ENCODE measurements around the gene C11orf98.

DNA sequence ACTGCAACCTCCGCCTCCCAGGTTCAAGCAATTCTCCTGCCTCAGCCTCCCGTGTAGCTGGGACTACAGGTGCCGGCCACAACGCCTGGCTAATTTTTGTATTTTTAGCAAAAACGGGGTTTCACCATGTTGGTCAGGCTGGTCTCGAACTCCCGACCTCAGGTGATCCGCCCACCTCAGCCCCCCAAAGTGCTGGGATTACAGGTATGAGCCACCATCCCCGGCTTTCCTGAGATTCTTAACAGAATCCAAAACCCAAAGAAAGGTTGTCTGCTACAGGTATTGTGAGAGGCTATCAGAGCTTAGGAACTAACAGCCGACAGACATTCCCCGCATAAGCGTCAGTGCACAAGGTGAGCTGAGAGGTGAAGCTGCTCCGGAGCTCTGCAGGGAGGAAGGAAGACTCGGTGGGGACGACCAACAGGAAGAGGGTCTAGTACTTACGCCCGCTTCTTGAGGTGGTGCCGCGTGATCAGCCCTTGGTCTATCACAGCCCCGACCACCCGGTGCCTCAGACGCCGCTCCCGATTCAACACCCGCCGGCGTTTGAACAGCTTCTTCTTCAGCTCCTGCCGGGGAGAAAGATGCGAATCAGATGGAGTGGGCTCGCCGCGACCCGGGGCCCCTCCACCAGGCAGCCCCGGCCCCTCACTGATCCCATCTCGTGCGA lies 470 bp downstream of the C11orf98 start:
- TF ChIP-seq ZC3H10 (CRISPR knock-in tag; IDR thresholded peaks at IDR 0.05) (no peak), ZNF565 (CRISPR knock-in tag; conservative IDR thresholded peaks at IDR 0.05; ENCODE audit: low read depth) (no peak), ISL1 (CRISPR knock-in tag; IDR thresholded peaks at IDR 0.05) (no peak), ZFP3 (CRISPR knock-in tag; IDR thresholded peaks at IDR 0.05) (no peak), ESRRG (CRISPR knock-in tag; IDR thresholded peaks at IDR 0.05) (no peak), BACH2 (CRISPR knock-in tag; IDR thresholded peaks at IDR 0.05; ENCODE audit: borderline replicate concordance) (no peak), ZFP30 (CRISPR knock-in tag; IDR thresholded peaks at IDR 0.05) (no peak)
- TF ChIP-seq, protein P1, sequence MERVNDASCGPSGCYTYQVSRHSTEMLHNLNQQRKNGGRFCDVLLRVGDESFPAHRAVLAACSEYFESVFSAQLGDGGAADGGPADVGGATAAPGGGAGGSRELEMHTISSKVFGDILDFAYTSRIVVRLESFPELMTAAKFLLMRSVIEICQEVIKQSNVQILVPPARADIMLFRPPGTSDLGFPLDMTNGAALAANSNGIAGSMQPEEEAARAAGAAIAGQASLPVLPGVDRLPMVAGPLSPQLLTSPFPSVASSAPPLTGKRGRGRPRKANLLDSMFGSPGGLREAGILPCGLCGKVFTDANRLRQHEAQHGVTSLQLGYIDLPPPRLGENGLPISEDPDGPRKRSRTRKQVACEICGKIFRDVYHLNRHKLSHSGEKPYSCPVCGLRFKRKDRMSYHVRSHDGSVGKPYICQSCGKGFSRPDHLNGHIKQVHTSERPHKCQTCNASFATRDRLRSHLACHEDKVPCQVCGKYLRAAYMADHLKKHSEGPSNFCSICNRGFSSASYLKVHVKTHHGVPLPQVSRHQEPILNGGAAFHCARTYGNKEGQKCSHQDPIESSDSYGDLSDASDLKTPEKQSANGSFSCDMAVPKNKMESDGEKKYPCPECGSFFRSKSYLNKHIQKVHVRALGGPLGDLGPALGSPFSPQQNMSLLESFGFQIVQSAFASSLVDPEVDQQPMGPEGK (CRISPR knock-in tag; IDR thresholded peaks at IDR 0.05; ENCODE audit: borderline replicate concordance): no peak
- TF ChIP-seq, protein P2, sequence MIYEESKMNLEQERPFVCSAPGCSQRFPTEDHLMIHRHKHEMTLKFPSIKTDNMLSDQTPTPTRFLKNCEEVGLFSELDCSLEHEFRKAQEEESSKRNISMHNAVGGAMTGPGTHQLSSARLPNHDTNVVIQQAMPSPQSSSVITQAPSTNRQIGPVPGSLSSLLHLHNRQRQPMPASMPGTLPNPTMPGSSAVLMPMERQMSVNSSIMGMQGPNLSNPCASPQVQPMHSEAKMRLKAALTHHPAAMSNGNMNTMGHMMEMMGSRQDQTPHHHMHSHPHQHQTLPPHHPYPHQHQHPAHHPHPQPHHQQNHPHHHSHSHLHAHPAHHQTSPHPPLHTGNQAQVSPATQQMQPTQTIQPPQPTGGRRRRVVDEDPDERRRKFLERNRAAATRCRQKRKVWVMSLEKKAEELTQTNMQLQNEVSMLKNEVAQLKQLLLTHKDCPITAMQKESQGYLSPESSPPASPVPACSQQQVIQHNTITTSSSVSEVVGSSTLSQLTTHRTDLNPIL (CRISPR knock-in tag; IDR thresholded peaks at IDR 0.05; ENCODE audit: low read depth): no peak
